ENCODE data around the gene NAGS. TPM values are rescaled to one million over a fixed set of nuclear protein-coding genes. Genes with fewer than 3 reads are reported as not detected.
A peak's percentile ranks its signal among the peaks of the same experiment; 100 is the strongest.

NAGS gene
- total RNA-seq, 2 experiments from 2014 or later, result 1.5 TPM

- peaks cover 2% of the 10 kb centered on the region for H3K4me1 Mint-ChIP-seq
- no peak overlapping the region for H3K27ac Mint-ChIP-seq
- CTCF ChIA-PET, result no interaction called here
- H3K4me3 Mint-ChIP-seq, result no peak overlapping the region
- POLR2A ChIA-PET, result no interaction called here
- peaks cover 30% of the 10 kb centered on the region for H3K27me3 Mint-ChIP-seq
- no peaks in the 10 kb centered on the region for H3K9me3 Mint-ChIP-seq
- no peaks in the 10 kb centered on the region for H3K36me3 Mint-ChIP-seq (ENCODE audit: low read depth)
- DNase-seq, result no peak
Observed at GRCh38 chr17:43975898-43976297, 28.5 kb upstream of the NAGS start.

GRCh38 chr17:43976963-43977837 is 27.2 kb upstream of the NAGS start:
- Mint-ChIP-seq H3K9me3 (no peaks in the 10 kb centered on the region), H3K4me1 (no peaks in the 10 kb centered on the region), H3K27ac (no peak overlapping the region), H3K27me3 (peaks cover 36% of the 10 kb centered on the region), H3K36me3 (ENCODE audit: low read depth) (no peaks in the 10 kb centered on the region), H3K4me3 (no peak overlapping the region)
- CTCF ChIA-PET, result no interaction called here
- POLR2A ChIA-PET, result no interaction called here
- no peak for DNase-seq

GRCh38 chr17:43978078-43978477 is 26.3 kb upstream of the NAGS start:
- Mint-ChIP-seq H3K27me3 (peaks cover 44% of the 10 kb centered on the region), H3K4me3 (no peak overlapping the region), H3K27ac (no peak overlapping the region), H3K36me3 (ENCODE audit: low read depth) (no peaks in the 10 kb centered on the region), H3K4me1 (peaks cover 2% of the 10 kb centered on the region), H3K9me3 (no peaks in the 10 kb centered on the region)
- DNase-seq, result no peak
- POLR2A ChIA-PET, result no interaction called here
- CTCF ChIA-PET, result no interaction called here

GRCh38 chr17:43979011-43979410 is 25.4 kb upstream of the NAGS start:
- ChIA-PET POLR2A (no interaction called here), CTCF (interaction anchor here (0.6 kb wide), 1 partner anchor 1046 kb away, joined by 5 read pairs; no protein-coding TSS in a partner anchor)
- no peak overlapping the region for H3K4me3 Mint-ChIP-seq

GRCh38 chr17:43979671-43980070 is 24.8 kb upstream of the NAGS start:
- POLR2A ChIA-PET, result no interaction called here
- peaks cover 47% of the 10 kb centered on the region for H3K27me3 Mint-ChIP-seq
- CTCF ChIA-PET, result interaction anchor here (0.6 kb wide), 1 partner anchor 1045 kb away, joined by 5 read pairs; no protein-coding TSS in a partner anchor
- H3K4me1 Mint-ChIP-seq, result peaks cover 7% of the 10 kb centered on the region
- no peak overlapping the region for H3K4me3 Mint-ChIP-seq
- H3K36me3 Mint-ChIP-seq (ENCODE audit: low read depth), result no peaks in the 10 kb centered on the region
- H3K9me3 Mint-ChIP-seq, result no peaks in the 10 kb centered on the region
- no peak overlapping the region for H3K27ac Mint-ChIP-seq
- DNase-seq, result no peak

More at GRCh38 chr17:43979011-43979410, 25.4 kb upstream of the NAGS start:
- DNase-seq, result no peak
- Mint-ChIP-seq H3K27me3 (peaks cover 48% of the 10 kb centered on the region), H3K4me1 (peaks cover 7% of the 10 kb centered on the region), H3K9me3 (no peaks in the 10 kb centered on the region), H3K36me3 (ENCODE audit: low read depth) (no peaks in the 10 kb centered on the region), H3K27ac (no peak overlapping the region)

GRCh38 chr17:43982171-43982570 is 22.3 kb upstream of the NAGS start:
- H3K4me3 Mint-ChIP-seq, result no peak overlapping the region
- no peak for DNase-seq
- ChIA-PET CTCF (no interaction called here), POLR2A (no interaction called here)
- H3K27me3 Mint-ChIP-seq, result peaks cover 59% of the 10 kb centered on the region
- H3K9me3 Mint-ChIP-seq, result no peaks in the 10 kb centered on the region
- H3K4me1 Mint-ChIP-seq, result peaks cover 18% of the 10 kb centered on the region
- no peak overlapping the region for H3K27ac Mint-ChIP-seq
- no peaks in the 10 kb centered on the region for H3K36me3 Mint-ChIP-seq (ENCODE audit: low read depth)

GRCh38 chr17:43983196-43983514 is 21.3 kb upstream of the NAGS start:
- ChIA-PET POLR2A (no interaction called here), CTCF (interaction anchor here (0.6 to 1.4 kb wide), 2 partner anchors 14 to 198 kb away, joined by 3 to 5 read pairs; no protein-coding TSS in a partner anchor)
- H3K4me3 Mint-ChIP-seq, result no peak overlapping the region
- peaks cover 20% of the 10 kb centered on the region for H3K4me1 Mint-ChIP-seq
- H3K9me3 Mint-ChIP-seq, result no peaks in the 10 kb centered on the region
- DNase-seq, result no peak
- H3K27me3 Mint-ChIP-seq, result peaks cover 63% of the 10 kb centered on the region
- H3K36me3 Mint-ChIP-seq (ENCODE audit: low read depth), result no peaks in the 10 kb centered on the region
- H3K27ac Mint-ChIP-seq, result no peak overlapping the region

GRCh38 chr17:43983515-43984411 is 20.7 kb upstream of the NAGS start:
- peaks cover 64% of the 10 kb centered on the region for H3K27me3 Mint-ChIP-seq
- no peaks in the 10 kb centered on the region for H3K36me3 Mint-ChIP-seq (ENCODE audit: low read depth)
- peak; percentile 21 for DNase-seq
- H3K9me3 Mint-ChIP-seq, result no peaks in the 10 kb centered on the region
- ChIA-PET POLR2A (no interaction called here), CTCF (interaction anchor here (0.6 to 1.4 kb wide), 2 partner anchors 14 to 198 kb away, joined by 3 to 5 read pairs; no protein-coding TSS in a partner anchor)
- H3K4me1 Mint-ChIP-seq, result peaks cover 20% of the 10 kb centered on the region
- no peak overlapping the region for H3K4me3 Mint-ChIP-seq
- no peak overlapping the region for H3K27ac Mint-ChIP-seq

- Mint-ChIP-seq H3K27ac (no peak overlapping the region), H3K9me3 (no peaks in the 10 kb centered on the region), H3K4me3 (no peak overlapping the region), H3K4me1 (peaks cover 20% of the 10 kb centered on the region), H3K36me3 (ENCODE audit: low read depth) (no peaks in the 10 kb centered on the region), H3K27me3 (peaks cover 64% of the 10 kb centered on the region)
- POLR2A ChIA-PET, result no interaction called here
- DNase-seq, result no peak
- CTCF ChIA-PET, result interaction anchor here (0.9 kb wide), 1 partner anchor 13 kb away, joined by 3 read pairs; no protein-coding TSS in a partner anchor
Observed at GRCh38 chr17:43984521-43984920, 19.9 kb upstream of the NAGS start.

- Mint-ChIP-seq H3K36me3 (ENCODE audit: low read depth) (no peaks in the 10 kb centered on the region), H3K27ac (no peak overlapping the region), H3K4me3 (no peak overlapping the region), H3K4me1 (peaks cover 20% of the 10 kb centered on the region), H3K27me3 (peaks cover 56% of the 10 kb centered on the region), H3K9me3 (no peaks in the 10 kb centered on the region)
- POLR2A ChIA-PET, result no interaction called here
- CTCF ChIA-PET, result interaction anchor here (1.1 to 1.7 kb wide), 3 partner anchors 42 to 58 kb away, joined by 3 to 4 read pairs (median 3); no protein-coding TSS in a partner anchor
- peak; percentile 19 for DNase-seq
Observed at GRCh38 chr17:43986225-43986981, 18.0 kb upstream of the NAGS start.

GRCh38 chr17:43987131-43988021 is 17.0 kb upstream of the NAGS start:
- Mint-ChIP-seq H3K27me3 (peaks cover 47% of the 10 kb centered on the region), H3K36me3 (ENCODE audit: low read depth) (no peaks in the 10 kb centered on the region)
- CTCF ChIA-PET, result interaction anchor here (0.8 to 1.7 kb wide), 4 partner anchors 41 to 77 kb away, joined by 3 to 4 read pairs (median 3); no protein-coding TSS in a partner anchor

GRCh38 chr17:43988301-43988700 is 16.1 kb upstream of the NAGS start:
- Mint-ChIP-seq H3K9me3 (no peaks in the 10 kb centered on the region), H3K27me3 (peaks cover 39% of the 10 kb centered on the region), H3K36me3 (ENCODE audit: low read depth) (no peaks in the 10 kb centered on the region), H3K27ac (no peak overlapping the region), H3K4me1 (peaks cover 16% of the 10 kb centered on the region), H3K4me3 (no peak overlapping the region)
- ChIA-PET POLR2A (no interaction called here), CTCF (interaction anchor here (0.8 to 1.7 kb wide), 3 partner anchors 42 to 78 kb away, joined by 3 read pairs; no protein-coding TSS in a partner anchor)
- no peak for DNase-seq

More at GRCh38 chr17:43987131-43988021, 17.0 kb upstream of the NAGS start:
- Mint-ChIP-seq H3K9me3 (no peaks in the 10 kb centered on the region), H3K4me3 (no peak overlapping the region), H3K4me1 (peaks cover 19% of the 10 kb centered on the region), H3K27ac (no peak overlapping the region)
- DNase-seq, result no peak
- POLR2A ChIA-PET, result no interaction called here

Measured in activated CD4-positive, alpha-beta memory T cell treated with anti-CD3 and anti-CD28 coated beads, Interleukin-2, amount 10 ng/mL, durations not matched to agents 7 days and 5 days (primary cell).